HG03108 (cell line): ENCODE data around the gene CEP112.
"Not testable (repeated sequence)": the region's sequence is repeated elsewhere in the genome, so short reads cannot be mapped to it uniquely, and the experiment has no call there.

Experiments
- ATAC-seq: cut with Tn5 transposase; IDR thresholded peaks from one replicate; pipeline ENCODE4 v1.9.1; 2021; ENCODE audit warnings: moderate library complexity; ENCODE audit not compliant: unreplicated experiment

CEP112 gene

GRCh38 chr17:66165537-66166123 is 26.3 kb downstream of the CEP112 start:
- ATAC-seq, result no peak

- not testable (repeated sequence) for ATAC-seq
These were observed 36.9 kb downstream of the CEP112 start for GRCh38 chr17:66155055-66155454.

GRCh38 chr17:66152756-66153155 is 39.2 kb downstream of the CEP112 start:
- no peak for ATAC-seq

- no peak for ATAC-seq
These were observed 41.2 kb downstream of the CEP112 start for GRCh38 chr17:66150708-66151107.

- no peak for ATAC-seq
These were observed 42.4 kb downstream of the CEP112 start for GRCh38 chr17:66149562-66149961.

- ATAC-seq, result no peak
These were observed 45.5 kb downstream of the CEP112 start for GRCh38 chr17:66146394-66146793.

GRCh38 chr17:66143657-66144282 is 48.2 kb downstream of the CEP112 start:
- ATAC-seq, result no peak

GRCh38 chr17:66142428-66142827 is 49.5 kb downstream of the CEP112 start:
- ATAC-seq, result no peak

GRCh38 chr17:66138120-66138519 is 53.8 kb downstream of the CEP112 start:
- no peak for ATAC-seq

GRCh38 chr17:66135896-66136295 is 56.0 kb downstream of the CEP112 start:
- ATAC-seq, result no peak

GRCh38 chr17:66135219-66135618 is 56.7 kb downstream of the CEP112 start:
- ATAC-seq, result no peak

- ATAC-seq, result no peak
These were observed 62.2 kb downstream of the CEP112 start for GRCh38 chr17:66129759-66130158.

GRCh38 chr17:66126231-66126630 is 65.7 kb downstream of the CEP112 start:
- ATAC-seq, result no peak

- ATAC-seq, result no peak
These were observed 68.8 kb downstream of the CEP112 start for GRCh38 chr17:66123163-66123562.

GRCh38 chr17:66115246-66115645 is 76.7 kb downstream of the CEP112 start:
- no peak for ATAC-seq

- no peak for ATAC-seq
These were observed 77.3 kb downstream of the CEP112 start for GRCh38 chr17:66114609-66115008.

- ATAC-seq, result no peak
These were observed 84.2 kb downstream of the CEP112 start for GRCh38 chr17:66107731-66108130.

- no peak for ATAC-seq
These were observed 93.9 kb downstream of the CEP112 start for GRCh38 chr17:66098040-66098439.

GRCh38 chr17:66094727-66095126 is 97.2 kb downstream of the CEP112 start:
- no peak for ATAC-seq

GRCh38 chr17:66091445-66092080 is 100.4 kb downstream of the CEP112 start:
- no peak for ATAC-seq

- no peak for ATAC-seq
These were observed 102.2 kb downstream of the CEP112 start for GRCh38 chr17:66089764-66090163.

- no peak for ATAC-seq
These were observed 103.8 kb downstream of the CEP112 start for GRCh38 chr17:66088173-66088572.
